ENCODE measurements around the gene PIAS2. TPM values are rescaled to one million over a fixed set of nuclear protein-coding genes. Genes with fewer than 3 reads are reported as not detected.

Gene PIAS2
- total and polyA plus RNA-seq, 2 donors: 8.5 to 15.3 TPM

- peaks cover 0 to 2% of the 10 kb centered on the region in 2 donors for H3K27me3 ChIP-seq (ENCODE audit: control insufficient read depth in 2 of 2, insufficient read depth in 1 of 2, low read length in 1 of 2)
- H3K4me1 ChIP-seq (ENCODE audit: control insufficient read depth in 2 of 2, insufficient read depth in 2 of 2, low read length in 2 of 2): peaks cover 0 to 5% of the 10 kb centered on the region in 2 donors
- no peaks in the 10 kb centered on the region for H3K36me3 ChIP-seq (ENCODE audit: control insufficient read depth in 2 of 2, insufficient read depth in 2 of 2, low read length in 1 of 2)
- H3K9me3 ChIP-seq (ENCODE audit: control insufficient read depth in 2 of 2, insufficient read depth in 1 of 2, low read length in 1 of 2): no peaks in the 10 kb centered on the region
- no peak overlapping the region for H3K4me3 ChIP-seq (ENCODE audit: low read length in 2 of 2)
- H3K27ac ChIP-seq (ENCODE audit: low read depth in 1 of 2, low read length in 1 of 2): no peak overlapping the region
- 79% methylated on average over 5 of the region's 5 CpGs for WGBS
- DNase-seq (ENCODE audit: low read depth in 6 of 9, low spot score in 9 of 9): peak in 2 of 9 donors; percentile 11 to 38
Measured at GRCh38 chr18:46950064-46950656, 32.9 kb upstream of the PIAS2 start.

- H3K27me3 ChIP-seq (ENCODE audit: control insufficient read depth in 2 of 2, insufficient read depth in 1 of 2, low read length in 1 of 2): peaks cover 0 to 2% of the 10 kb centered on the region in 2 donors
- H3K27ac ChIP-seq (ENCODE audit: low read depth in 1 of 2, low read length in 1 of 2): no peak overlapping the region
- H3K9me3 ChIP-seq (ENCODE audit: control insufficient read depth in 2 of 2, insufficient read depth in 1 of 2, low read length in 1 of 2): no peaks in the 10 kb centered on the region
- peak overlapping the region; percentile 57 to 60 for H3K4me3 ChIP-seq (ENCODE audit: low read length in 2 of 2)
- DNase-seq (ENCODE audit: low read depth in 6 of 9, low spot score in 9 of 9): peak in 8 of 9 donors; percentile 45 to 81 (median 59)
- peaks cover 0 to 5% of the 10 kb centered on the region in 2 donors for H3K4me1 ChIP-seq (ENCODE audit: control insufficient read depth in 2 of 2, insufficient read depth in 2 of 2, low read length in 2 of 2)
- WGBS: under 1% methylated on average over 32 of the region's 32 CpGs
- no peaks in the 10 kb centered on the region for H3K36me3 ChIP-seq (ENCODE audit: control insufficient read depth in 2 of 2, insufficient read depth in 2 of 2, low read length in 1 of 2)
Measured at GRCh38 chr18:46946656-46947282, 29.5 kb upstream of the PIAS2 start.

GRCh38 chr18:46942646-46943045 is 25.3 kb upstream of the PIAS2 start:
- Histone ChIP-seq H3K9me3 (ENCODE audit: control insufficient read depth in 2 of 2, insufficient read depth in 1 of 2, low read length in 1 of 2) (no peaks in the 10 kb centered on the region), H3K27me3 (ENCODE audit: control insufficient read depth in 2 of 2, insufficient read depth in 1 of 2, low read length in 1 of 2) (peaks cover 0 to 2% of the 10 kb centered on the region in 2 donors), H3K27ac (ENCODE audit: low read depth in 1 of 2, low read length in 1 of 2) (no peak overlapping the region), H3K4me3 (ENCODE audit: low read length in 2 of 2) (no peak overlapping the region), H3K4me1 (ENCODE audit: control insufficient read depth in 2 of 2, insufficient read depth in 2 of 2, low read length in 2 of 2) (peaks cover 0 to 5% of the 10 kb centered on the region in 2 donors), H3K36me3 (ENCODE audit: control insufficient read depth in 2 of 2, insufficient read depth in 2 of 2, low read length in 1 of 2) (no peaks in the 10 kb centered on the region)
- 99% methylated on average over 2 of the region's 2 CpGs for WGBS
- DNase-seq (ENCODE audit: low read depth in 6 of 9, low spot score in 9 of 9): no peak

GRCh38 chr18:46939998-46940571 is 22.8 kb upstream of the PIAS2 start:
- H3K9me3 ChIP-seq (ENCODE audit: control insufficient read depth in 2 of 2, insufficient read depth in 1 of 2, low read length in 1 of 2): no peaks in the 10 kb centered on the region
- no peaks in the 10 kb centered on the region for H3K4me1 ChIP-seq (ENCODE audit: control insufficient read depth in 2 of 2, insufficient read depth in 2 of 2, low read length in 2 of 2)
- H3K27ac ChIP-seq (ENCODE audit: low read depth in 1 of 2, low read length in 1 of 2): no peak overlapping the region
- WGBS: 90% methylated on average over 1 of the region's 1 CpG
- H3K27me3 ChIP-seq (ENCODE audit: control insufficient read depth in 2 of 2, insufficient read depth in 1 of 2, low read length in 1 of 2): no peaks in the 10 kb centered on the region
- H3K4me3 ChIP-seq (ENCODE audit: low read length in 2 of 2): no peak overlapping the region
- no peak for DNase-seq (ENCODE audit: low read depth in 6 of 9, low spot score in 9 of 9)
- no peaks in the 10 kb centered on the region for H3K36me3 ChIP-seq (ENCODE audit: control insufficient read depth in 2 of 2, insufficient read depth in 2 of 2, low read length in 1 of 2)

GRCh38 chr18:46939337-46939963 is 22.1 kb upstream of the PIAS2 start:
- no peak for DNase-seq (ENCODE audit: low read depth in 6 of 9, low spot score in 9 of 9)
- 96% methylated on average over 1 of the region's 1 CpG for WGBS
- Histone ChIP-seq H3K36me3 (ENCODE audit: control insufficient read depth in 2 of 2, insufficient read depth in 2 of 2, low read length in 1 of 2) (no peaks in the 10 kb centered on the region), H3K27me3 (ENCODE audit: control insufficient read depth in 2 of 2, insufficient read depth in 1 of 2, low read length in 1 of 2) (no peaks in the 10 kb centered on the region), H3K4me3 (ENCODE audit: low read length in 2 of 2) (no peak overlapping the region), H3K4me1 (ENCODE audit: control insufficient read depth in 2 of 2, insufficient read depth in 2 of 2, low read length in 2 of 2) (no peaks in the 10 kb centered on the region), H3K27ac (ENCODE audit: low read depth in 1 of 2, low read length in 1 of 2) (no peak overlapping the region), H3K9me3 (ENCODE audit: control insufficient read depth in 2 of 2, insufficient read depth in 1 of 2, low read length in 1 of 2) (no peaks in the 10 kb centered on the region)

GRCh38 chr18:46920653-46921052 is 3.3 kb upstream of the PIAS2 start:
- DNase-seq (ENCODE audit: low read depth in 6 of 9, low spot score in 9 of 9): no peak
- 99% methylated on average over 1 of the region's 1 CpG for WGBS
- H3K27ac ChIP-seq (ENCODE audit: low read depth in 1 of 2, low read length in 1 of 2): no peak overlapping the region
- H3K9me3 ChIP-seq (ENCODE audit: control insufficient read depth in 2 of 2, insufficient read depth in 1 of 2, low read length in 1 of 2): no peaks in the 10 kb centered on the region
- no peaks in the 10 kb centered on the region for H3K27me3 ChIP-seq (ENCODE audit: control insufficient read depth in 2 of 2, insufficient read depth in 1 of 2, low read length in 1 of 2)
- H3K36me3 ChIP-seq (ENCODE audit: control insufficient read depth in 2 of 2, insufficient read depth in 2 of 2, low read length in 1 of 2): no peaks in the 10 kb centered on the region
- no peak overlapping the region for H3K4me3 ChIP-seq (ENCODE audit: low read length in 2 of 2)
- H3K4me1 ChIP-seq (ENCODE audit: control insufficient read depth in 2 of 2, insufficient read depth in 2 of 2, low read length in 2 of 2): peaks cover 3 to 10% of the 10 kb centered on the region in 2 donors

DNA sequence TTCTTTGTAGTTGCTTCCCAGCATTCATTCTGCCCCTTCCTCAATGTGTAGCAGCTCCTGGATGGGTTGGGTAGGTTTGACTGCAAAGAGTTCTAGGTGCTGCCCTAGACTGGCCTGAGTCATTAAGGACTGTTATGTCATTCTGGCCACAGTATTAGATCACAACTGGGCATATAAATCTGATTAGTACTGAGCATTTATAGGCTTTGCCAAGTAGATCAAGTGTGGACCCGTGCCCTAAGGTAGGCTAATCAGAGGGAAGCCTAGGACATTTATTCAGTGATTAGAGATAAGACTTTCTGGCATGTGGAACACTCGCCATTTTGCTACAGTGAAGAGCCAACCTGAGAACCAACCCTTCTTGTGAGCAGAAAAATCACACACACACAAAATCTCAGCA is 2.8 kb upstream of the PIAS2 start:
- 96% methylated on average over 2 of the region's 2 CpGs for WGBS
- H3K27me3 ChIP-seq (ENCODE audit: control insufficient read depth in 2 of 2, insufficient read depth in 1 of 2, low read length in 1 of 2): no peaks in the 10 kb centered on the region
- H3K27ac ChIP-seq (ENCODE audit: low read depth in 1 of 2, low read length in 1 of 2): no peak overlapping the region
- no peak overlapping the region for H3K4me3 ChIP-seq (ENCODE audit: low read length in 2 of 2)
- peaks cover 6 to 11% of the 10 kb centered on the region in 2 donors for H3K4me1 ChIP-seq (ENCODE audit: control insufficient read depth in 2 of 2, insufficient read depth in 2 of 2, low read length in 2 of 2)
- no peaks in the 10 kb centered on the region for H3K36me3 ChIP-seq (ENCODE audit: control insufficient read depth in 2 of 2, insufficient read depth in 2 of 2, low read length in 1 of 2)
- no peak for DNase-seq (ENCODE audit: low read depth in 6 of 9, low spot score in 9 of 9)
- no peaks in the 10 kb centered on the region for H3K9me3 ChIP-seq (ENCODE audit: control insufficient read depth in 2 of 2, insufficient read depth in 1 of 2, low read length in 1 of 2)

DNA sequence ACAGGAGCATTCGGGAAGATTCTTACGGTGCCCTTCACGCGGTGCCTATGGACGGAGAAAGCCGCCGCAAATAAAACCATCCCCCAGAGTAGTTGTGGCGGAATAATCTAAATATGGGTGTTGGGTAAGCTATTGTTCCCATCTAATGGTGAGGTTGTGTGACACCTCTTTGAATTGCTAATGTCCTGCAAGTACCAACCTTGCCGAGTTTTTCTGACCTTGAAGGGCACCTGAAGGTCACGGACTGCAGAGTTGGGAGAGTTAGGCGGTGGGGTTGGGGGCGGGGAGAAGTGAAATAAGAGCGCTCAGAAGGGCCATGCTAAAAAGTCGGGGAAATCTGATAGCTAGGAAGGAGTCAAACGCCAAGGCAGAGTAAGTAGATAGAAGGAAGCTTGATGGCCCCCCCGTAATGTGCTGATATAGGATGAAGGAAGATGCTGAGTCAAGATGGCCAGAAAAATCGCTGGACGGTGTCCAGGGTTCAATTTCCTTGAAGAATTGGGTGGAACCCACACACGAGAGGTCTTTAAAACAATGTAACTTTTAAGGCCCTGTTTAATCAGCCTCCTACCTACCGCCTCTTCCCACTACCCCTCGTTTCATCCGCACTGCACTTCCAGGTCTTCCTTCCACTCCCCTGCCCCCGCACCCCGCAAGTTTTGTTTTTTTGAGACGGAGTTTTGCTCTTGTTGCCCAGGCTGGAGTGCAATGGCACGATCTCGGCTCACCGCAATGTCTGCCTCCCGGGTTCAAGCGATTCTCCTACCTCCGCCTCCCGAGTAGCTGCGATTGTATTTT is 695 bp upstream of the PIAS2 start:
- DNase-seq (ENCODE audit: low read depth in 6 of 9, low spot score in 9 of 9): peak in 5 of 9 donors; percentile 8 to 43 (median 25)
- 32% methylated on average over 33 of the region's 33 CpGs for WGBS

More for the DNA sequence above, 695 bp upstream of the PIAS2 start:
- peaks cover 8 to 13% of the 10 kb centered on the region in 2 donors for H3K4me1 ChIP-seq (ENCODE audit: control insufficient read depth in 2 of 2, insufficient read depth in 2 of 2, low read length in 2 of 2)
- H3K27ac ChIP-seq (ENCODE audit: low read depth in 1 of 2, low read length in 1 of 2): peak overlapping the region; percentile 63 to 88
- H3K36me3 ChIP-seq (ENCODE audit: control insufficient read depth in 2 of 2, insufficient read depth in 2 of 2, low read length in 1 of 2): no peaks in the 10 kb centered on the region
- peak overlapping the region; percentile 75 to 96 for H3K4me3 ChIP-seq (ENCODE audit: low read length in 2 of 2)
- no peaks in the 10 kb centered on the region for H3K27me3 ChIP-seq (ENCODE audit: control insufficient read depth in 2 of 2, insufficient read depth in 1 of 2, low read length in 1 of 2)
- H3K9me3 ChIP-seq (ENCODE audit: control insufficient read depth in 2 of 2, insufficient read depth in 1 of 2, low read length in 1 of 2): no peaks in the 10 kb centered on the region

Measured in thymus (tissue), 11 donors.